NCI-H748 (cell line): ENCODE results near the gene MAGEA2.
"Not testable (repeated sequence)": the region's sequence is repeated elsewhere in the genome, so short reads cannot be mapped to it uniquely, and the experiment has no call there.

Source experiments
- DNase-seq: peaks from one replicate; lab custom pipeline; 2025; ENCODE audit not compliant: unreplicated experiment; lab: John Stamatoyannopoulos, UW

The MAGEA2 gene

GRCh38 chrX:152713195-152713594, 40.4 kb downstream of the MAGEA2 start:
- DNase-seq: not testable (repeated sequence)

GRCh38 chrX:152709173-152709572, 44.5 kb downstream of the MAGEA2 start, which contains the start of gene CSAG2:
Gene CSAG2, minus strand, starts transcription at chrX:152709273. Its CDS starts 161 bp downstream, at chrX:152709112.
- not testable (repeated sequence) for DNase-seq

GRCh38 chrX:152706500-152706899, 47.1 kb downstream of the MAGEA2 start:
- DNase-seq: not testable (repeated sequence)

- DNase-seq: not testable (repeated sequence)
These were observed 53.3 kb downstream of the MAGEA2 start for GRCh38 chrX:152700390-152700789.
